H54 (cell line): Measurements from ENCODE around the gene KRR1.
A peak's percentile ranks its signal among the peaks of the same experiment; 100 is the strongest.
"Not testable (repeated sequence)": the region's sequence is repeated elsewhere in the genome, so short reads cannot be mapped to it uniquely, and the experiment has no call there.

Experiments used
- DNase-seq: peaks from one replicate; pipeline ENCODE4 v3.0.0; 2011; ENCODE audit warnings: low spot score, mixed read lengths; ENCODE audit not compliant: insufficient read length
- FAIRE-seq: peaks from 3 replicates; lab custom pipeline; 2011; peaks lifted over from hg19 to GRCh38; lab: Jason Lieb, UNC
- POLR2A ChIP-seq: IDR thresholded peaks from 2 replicates; pipeline ENCODE4 v1.6.1; 2011; ENCODE audit warnings: low read depth, mild to moderate bottlenecking, low read length

KRR1 gene

GRCh38 chr12:75542942-75543341 is 31.5 kb upstream of the KRR1 start:
- no peak for TF ChIP-seq POLR2A
- peak; percentile 57 for FAIRE-seq
- no peak for DNase-seq

GRCh38 chr12:75539889-75540288 is 28.5 kb upstream of the KRR1 start:
- FAIRE-seq (no peak), DNase-seq (no peak)
- TF ChIP-seq POLR2A = no peak

- FAIRE-seq = peak; percentile 43
- TF ChIP-seq POLR2A = no peak
- DNase-seq = no peak
Measured at GRCh38 chr12:75533239-75533638, 21.8 kb upstream of the KRR1 start.

- FAIRE-seq (no peak), DNase-seq (no peak)
- TF ChIP-seq POLR2A = no peak
Measured at GRCh38 chr12:75529826-75530225, 18.4 kb upstream of the KRR1 start.

GRCh38 chr12:75529316-75529715 is 17.9 kb upstream of the KRR1 start:
- no peak for TF ChIP-seq POLR2A

GRCh38 chr12:75528692-75529091 is 17.3 kb upstream of the KRR1 start:
- FAIRE-seq (peak; percentile 36), DNase-seq (no peak)
- no peak for TF ChIP-seq POLR2A

More at GRCh38 chr12:75529316-75529715, 17.9 kb upstream of the KRR1 start:
- no peak for DNase-seq
- FAIRE-seq = no peak

- FAIRE-seq (no peak), DNase-seq (no peak)
- no peak for TF ChIP-seq POLR2A
Measured at GRCh38 chr12:75528272-75528671, 16.9 kb upstream of the KRR1 start.

- peak; percentile 5 for DNase-seq
- no peak for TF ChIP-seq POLR2A
- peak; percentile 96 for FAIRE-seq
Measured at GRCh38 chr12:75526655-75527511, 15.5 kb upstream of the KRR1 start.

- DNase-seq (no peak), FAIRE-seq (no peak)
- no peak for TF ChIP-seq POLR2A
Measured at GRCh38 chr12:75525263-75525662, 13.9 kb upstream of the KRR1 start.

- not testable (repeated sequence) for FAIRE-seq, DNase-seq
Measured at GRCh38 chr12:75522124-75522523, 10.7 kb upstream of the KRR1 start.

- not testable (repeated sequence) for FAIRE-seq, DNase-seq
Measured at GRCh38 chr12:75521224-75521623, 9.8 kb upstream of the KRR1 start.

- FAIRE-seq (no peak), DNase-seq (no peak)
- no peak for TF ChIP-seq POLR2A
Measured at GRCh38 chr12:75509621-75510020, 1.8 kb downstream of the KRR1 start.

- TF ChIP-seq POLR2A = no peak
- FAIRE-seq (peak; percentile 69), DNase-seq (no peak)
Measured at GRCh38 chr12:75508159-75508558, 3.2 kb downstream of the KRR1 start.

GRCh38 chr12:75507086-75507485 is 4.3 kb downstream of the KRR1 start:
- no peak for TF ChIP-seq POLR2A
- peak; percentile 27 for FAIRE-seq
- no peak for DNase-seq

- FAIRE-seq (peak; percentile 11), DNase-seq (no peak)
Measured at GRCh38 chr12:75505706-75506312, 5.6 kb downstream of the KRR1 start.

More at GRCh38 chr12:75505706-75506312, 5.6 kb downstream of the KRR1 start:
- no peak for TF ChIP-seq POLR2A
